A673 (cell line): Measurements from ENCODE around the gene ACLY. TPM values are rescaled to one million over a fixed set of nuclear protein-coding genes. Genes with fewer than 3 reads are reported as not detected.

ENCODE experiments used
- BruUV-seq: library from RNA; stranded (reverse); fragments of 400-500 nt; replicated peaks from 2 replicates; lab custom pipeline; 2021; lab: Mats Ljungman, UMichigan
- CTCF ChIA-PET: fragments of 300-600 bp; sonication (Branson Sonifier 250); formaldehyde crosslinking; loops from one replicate; lab custom pipeline; 2022; ENCODE audit warnings: antibody characterized with exemption; lab: Charles Lee
- POLR2A ChIA-PET: fragments of 300-600 bp; sonication (Branson Sonifier 250); formaldehyde crosslinking; loops from one replicate; lab custom pipeline; 2022; ENCODE audit warnings: antibody characterized with exemption; ENCODE audit not compliant: low non-redundant PET; lab: Charles Lee
- DNase-seq: peaks from one replicate; pipeline ENCODE4 v3.0.0-alpha.2; 2015; ENCODE audit warnings: low spot score
- H3K27ac ChIP-seq: fragments of 200-600 bp; sonication (generic); 2 replicates; pipeline ENCODE4 v1.5.1; 2016; ENCODE audit warnings: mixed run types, low read depth, mild to moderate bottlenecking, mixed read lengths, antibody characterized with exemption, low read length; ENCODE audit not compliant: poor library complexity, severe bottlenecking
- H3K27me3 ChIP-seq: fragments of 200-600 bp; sonication (generic); replicated peaks from 2 replicates; pipeline ENCODE4 v1.6.1; 2017; ENCODE audit warnings: mixed run types, low read depth, mild to moderate bottlenecking, mixed read lengths, antibody characterized with exemption, low read length; ENCODE audit not compliant: insufficient read depth, poor library complexity
- H3K36me3 ChIP-seq: fragments of 200-600 bp; sonication (generic); 2 replicates; pipeline ENCODE4 v1.6.1; 2016; ENCODE audit warnings: mixed run types, mild to moderate bottlenecking, mixed read lengths, antibody characterized with exemption, low read length; ENCODE audit not compliant: insufficient read depth, poor library complexity, severe bottlenecking
- H3K4me1 ChIP-seq: fragments of 200-600 bp; sonication (generic); 2 replicates; pipeline ENCODE4 v1.6.1; 2017; ENCODE audit warnings: mixed run types, mild to moderate bottlenecking, mixed read lengths, antibody characterized with exemption, low read length; ENCODE audit not compliant: insufficient read depth, poor library complexity, severe bottlenecking
- H3K4me3 ChIP-seq: fragments of 200-600 bp; sonication (generic); 2 replicates; pipeline ENCODE4 v1.5.1; 2016; ENCODE audit warnings: low read depth, mixed run types, mild to moderate bottlenecking, mixed read lengths, low read length; ENCODE audit not compliant: poor library complexity, severe bottlenecking
- H3K9me3 ChIP-seq: fragments of 200-600 bp; sonication (generic); 2 replicates; pipeline ENCODE4 v1.6.1; 2016; ENCODE audit warnings: mixed run types, low read depth, mild to moderate bottlenecking, mixed read lengths, antibody characterized with exemption, low read length; ENCODE audit not compliant: poor library complexity, severe bottlenecking
- CTCF ChIP-seq: fragments of 300-800, 200-600 bp; sonication (generic); conservative IDR thresholded peaks from 2 replicates; pipeline ENCODE4 v1.5.1; 2017; ENCODE audit warnings: low read depth, mild to moderate bottlenecking, antibody characterized with exemption, low read length, moderate library complexity, mixed read lengths
- EZH2 ChIP-seq: fragments of 200-600 bp; sonication (generic); IDR thresholded peaks from 2 replicates; pipeline ENCODE4 v1.6.1; 2017; ENCODE audit warnings: borderline replicate concordance, low read depth, mild to moderate bottlenecking, mixed read lengths, antibody characterized with exemption, low read length; ENCODE audit not compliant: poor library complexity, severe bottlenecking
- intact Hi-C: fragments of 100-400 bp; cut with micrococcal nuclease; formaldehyde crosslinking; loops from one replicate; pipeline ENCODE4 v1.10.0; 2022; ENCODE audit not compliant: unreplicated experiment
- total RNA-seq: library from RNA; stranded (reverse); gene quantifications from 2 replicates; pipeline ENCODE4 v1.2.3, GENCODE V29; 2021

The ACLY gene
- total RNA-seq, 1 experiment from 2014 or later: 175 TPM

- H3K27ac ChIP-seq: no peak overlapping the region
- intact Hi-C loops: no loop called here
- no peak for TF ChIP-seq CTCF
- no peak for TF ChIP-seq EZH2
- BruUV-seq: no TSS peak
- POLR2A ChIA-PET: no interaction called here
- H3K9me3 ChIP-seq: no peaks in the 10 kb centered on the region
- no peaks in the 10 kb centered on the region for H3K4me1 ChIP-seq
- peaks cover 54% of the 10 kb centered on the region for H3K36me3 ChIP-seq
- no peak for DNase-seq
- CTCF ChIA-PET: no interaction called here
- H3K4me3 ChIP-seq: no peak overlapping the region
- H3K27me3 ChIP-seq: no peaks in the 10 kb centered on the region
These were observed 48.1 kb downstream of the ACLY start for GRCh38 chr17:41870627-41871026.

GRCh38 chr17:41870097-41870496, 48.7 kb downstream of the ACLY start:
- intact Hi-C loops: no loop called here
- H3K27me3 ChIP-seq: no peaks in the 10 kb centered on the region
- H3K4me3 ChIP-seq: no peak overlapping the region
- BruUV-seq: no TSS peak
- ChIA-PET POLR2A (no interaction called here), CTCF (no interaction called here)
- no peaks in the 10 kb centered on the region for H3K4me1 ChIP-seq
- DNase-seq: no peak
- peaks cover 54% of the 10 kb centered on the region for H3K36me3 ChIP-seq
- no peaks in the 10 kb centered on the region for H3K9me3 ChIP-seq
- H3K27ac ChIP-seq: no peak overlapping the region
- TF ChIP-seq CTCF (no peak), EZH2 (no peak)

GRCh38 chr17:41869426-41869825, 49.3 kb downstream of the ACLY start:
- POLR2A ChIA-PET: no interaction called here
- Histone ChIP-seq H3K36me3 (peaks cover 54% of the 10 kb centered on the region), H3K4me3 (no peak overlapping the region), H3K4me1 (no peaks in the 10 kb centered on the region), H3K27me3 (no peaks in the 10 kb centered on the region), H3K27ac (no peak overlapping the region), H3K9me3 (no peaks in the 10 kb centered on the region)
- CTCF ChIA-PET: no interaction called here
- TF ChIP-seq EZH2: no peak
- no peak for TF ChIP-seq CTCF
- no peak for DNase-seq
- BruUV-seq: no TSS peak
- intact Hi-C loops: no loop called here
